NT2/D1 (cell line): Measurements from ENCODE around the gene UMODL1.
A peak's percentile ranks its signal among the peaks of the same experiment; 100 is the strongest.

Experiments
- DNase-seq: peaks from one replicate; pipeline ENCODE4 v3.0.0-alpha.2; 2011; ENCODE audit warnings: low read depth, low spot score
- H3K27me3 ChIP-seq: 2 replicates; pipeline ENCODE4 v1.6.0; 2011; ENCODE audit warnings: mild to moderate bottlenecking; ENCODE audit not compliant: insufficient read length, insufficient read depth
- H3K36me3 ChIP-seq: 2 replicates; pipeline ENCODE4 v1.6.1; 2011; ENCODE audit warnings: mild to moderate bottlenecking, low read length, mixed read lengths; ENCODE audit not compliant: insufficient read depth, insufficient read length
- H3K4me1 ChIP-seq: 2 replicates; pipeline ENCODE4 v1.5.1; 2011; ENCODE audit not compliant: insufficient read depth, insufficient read length
- H3K4me3 ChIP-seq: 2 replicates; pipeline ENCODE4 v1.5.1; 2011; ENCODE audit warnings: low read depth; ENCODE audit not compliant: insufficient read length
- H3K9ac ChIP-seq: 2 replicates; pipeline ENCODE4 v1.6.0; 2011; ENCODE audit warnings: low read depth; ENCODE audit not compliant: insufficient read length
- H3K9me3 ChIP-seq: 2 replicates; pipeline ENCODE4 v1.5.1; 2011; ENCODE audit warnings: mild to moderate bottlenecking, low read length; ENCODE audit not compliant: insufficient read depth
- SUZ12 ChIP-seq: IDR thresholded peaks from 2 replicates; pipeline ENCODE4 v1.6.1; 2011; ENCODE audit not compliant: insufficient read length, insufficient read depth; ENCODE audit errors: extremely low read depth
- YY1 ChIP-seq: IDR thresholded peaks from 2 replicates; pipeline ENCODE4 v1.6.1; 2011; ENCODE audit not compliant: insufficient read length, insufficient read depth
- ZNF274 ChIP-seq: IDR thresholded peaks from 2 replicates; pipeline ENCODE4 v1.6.1; 2011; ENCODE audit warnings: mild to moderate bottlenecking, low read depth, low read length

UMODL1 gene

GRCh38 chr21:42125571-42126544 lies 54.7 kb downstream of the UMODL1 start:
- Histone ChIP-seq H3K27me3 (no peaks in the 10 kb centered on the region), H3K9ac (peak overlapping the region; percentile 6), H3K9me3 (no peaks in the 10 kb centered on the region), H3K4me1 (peaks cover 28% of the 10 kb centered on the region), H3K4me3 (no peak overlapping the region), H3K36me3 (no peaks in the 10 kb centered on the region)
- no peak for TF ChIP-seq SUZ12
- TF ChIP-seq YY1 = no peak
- no peak for TF ChIP-seq ZNF274
- peak; percentile 49 for DNase-seq

DNA sequence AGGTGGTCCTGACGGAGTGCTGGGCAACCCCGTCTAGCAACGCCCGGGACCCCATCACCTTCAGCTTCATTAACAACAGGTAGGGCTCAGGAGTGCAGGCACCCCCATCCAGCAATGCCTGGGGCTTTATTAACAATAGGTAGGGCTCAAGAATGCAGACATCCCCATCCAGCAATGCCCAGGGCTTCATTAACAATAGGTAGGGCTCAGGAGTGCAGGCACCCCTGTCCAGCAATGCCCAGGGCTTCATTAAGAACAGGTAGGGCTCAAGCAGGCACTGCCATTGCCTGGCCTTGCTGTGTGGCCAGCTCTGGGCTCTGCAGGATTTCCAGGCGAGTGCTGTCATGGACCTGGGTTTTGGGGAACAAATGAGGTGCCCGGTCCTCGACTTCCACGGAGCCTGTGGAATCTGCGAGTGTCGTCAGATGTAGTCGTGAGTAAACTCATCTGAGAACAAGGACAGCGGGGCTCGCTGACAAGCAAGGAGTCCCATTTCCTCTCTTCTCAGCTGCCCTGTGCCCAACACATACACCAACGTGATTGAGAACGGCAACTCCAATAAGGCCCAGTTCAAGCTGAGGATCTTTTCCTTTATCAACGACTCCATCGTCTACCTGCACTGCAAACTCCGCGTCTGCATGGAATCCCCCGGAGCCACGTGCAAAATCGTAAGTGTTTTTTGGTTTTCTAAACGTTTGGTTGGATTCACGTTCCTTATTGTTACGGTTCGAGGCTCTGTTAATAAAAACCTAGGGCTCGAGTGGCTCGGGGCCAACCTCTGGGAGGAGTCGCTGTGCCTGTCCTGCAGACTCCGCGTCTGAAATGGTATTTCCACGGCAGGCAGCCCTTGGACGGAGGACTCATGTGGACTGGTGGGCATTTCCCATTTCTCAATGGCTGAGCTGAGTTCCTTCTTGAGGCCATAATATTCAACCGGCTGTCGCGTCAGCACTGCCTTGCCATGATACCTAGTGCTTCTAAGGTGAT lies 56.3 kb downstream of the UMODL1 start:
- no peak overlapping the region for H3K4me3 ChIP-seq
- no peaks in the 10 kb centered on the region for H3K9me3 ChIP-seq
- TF ChIP-seq SUZ12 (no peak), ZNF274 (no peak), YY1 (no peak)
- H3K9ac ChIP-seq = no peak overlapping the region
- peaks cover 19% of the 10 kb centered on the region for H3K4me1 ChIP-seq
- no peaks in the 10 kb centered on the region for H3K27me3 ChIP-seq
- H3K36me3 ChIP-seq = no peaks in the 10 kb centered on the region
- no peak for DNase-seq

DNA sequence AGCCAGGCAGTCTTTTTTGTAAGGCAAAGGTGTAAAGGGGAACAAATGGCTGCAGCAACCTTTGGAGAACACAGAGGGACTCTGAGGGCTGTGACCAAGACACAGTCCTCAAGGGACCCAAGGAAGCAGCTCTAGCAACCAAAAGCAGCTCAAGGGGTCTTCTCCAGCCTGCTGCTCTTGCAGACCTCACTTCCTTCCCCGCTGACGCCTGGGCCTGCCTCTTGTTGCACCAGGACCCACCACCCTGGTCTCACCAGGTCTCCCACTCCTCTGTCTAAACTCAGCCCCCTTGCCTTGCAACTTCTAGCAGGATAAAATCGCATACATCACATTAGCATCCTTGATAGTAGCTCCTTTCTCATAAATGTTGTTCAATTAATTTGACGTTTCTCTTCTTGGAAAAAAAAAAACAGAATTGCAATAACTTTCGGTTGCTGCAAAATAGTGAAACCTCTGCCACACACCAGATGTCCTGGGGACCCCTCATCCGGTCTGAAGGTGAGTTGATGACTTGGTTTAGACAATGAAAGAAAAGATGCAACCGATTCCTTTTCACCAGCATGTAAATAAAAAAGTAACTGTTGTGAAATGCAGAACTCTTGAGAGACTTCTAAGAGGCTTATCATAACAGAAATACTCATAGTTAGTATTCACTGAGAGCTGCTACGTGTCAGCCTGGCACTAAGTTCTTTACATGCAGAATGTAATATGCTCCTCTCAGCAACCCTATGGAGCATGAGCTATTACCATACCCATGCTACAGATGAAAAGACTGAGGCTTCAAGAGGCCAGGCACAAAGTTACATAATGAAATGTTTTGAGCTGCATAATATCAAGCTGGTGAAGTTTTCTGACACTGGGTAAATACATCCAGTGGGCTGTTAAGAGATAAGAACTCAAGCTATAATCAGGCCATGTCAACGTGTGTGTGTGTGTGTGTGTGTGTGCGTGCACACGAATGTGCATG lies 58.5 kb downstream of the UMODL1 start:
- Histone ChIP-seq H3K4me3 (no peak overlapping the region), H3K27me3 (no peaks in the 10 kb centered on the region), H3K36me3 (no peaks in the 10 kb centered on the region), H3K9me3 (no peaks in the 10 kb centered on the region), H3K9ac (no peak overlapping the region), H3K4me1 (peaks cover 14% of the 10 kb centered on the region)
- DNase-seq = no peak
- no peak for TF ChIP-seq YY1
- no peak for TF ChIP-seq ZNF274
- TF ChIP-seq SUZ12 = no peak

- H3K36me3 ChIP-seq = no peaks in the 10 kb centered on the region
- H3K4me1 ChIP-seq = peaks cover 10% of the 10 kb centered on the region
- no peak for TF ChIP-seq YY1
- TF ChIP-seq ZNF274 = no peak
- no peak for TF ChIP-seq SUZ12
- H3K9me3 ChIP-seq = no peaks in the 10 kb centered on the region
- H3K9ac ChIP-seq = no peak overlapping the region
- H3K4me3 ChIP-seq = no peak overlapping the region
- no peaks in the 10 kb centered on the region for H3K27me3 ChIP-seq
- DNase-seq = no peak
These were observed 59.3 kb downstream of the UMODL1 start for GRCh38 chr21:42130441-42130840.

DNA sequence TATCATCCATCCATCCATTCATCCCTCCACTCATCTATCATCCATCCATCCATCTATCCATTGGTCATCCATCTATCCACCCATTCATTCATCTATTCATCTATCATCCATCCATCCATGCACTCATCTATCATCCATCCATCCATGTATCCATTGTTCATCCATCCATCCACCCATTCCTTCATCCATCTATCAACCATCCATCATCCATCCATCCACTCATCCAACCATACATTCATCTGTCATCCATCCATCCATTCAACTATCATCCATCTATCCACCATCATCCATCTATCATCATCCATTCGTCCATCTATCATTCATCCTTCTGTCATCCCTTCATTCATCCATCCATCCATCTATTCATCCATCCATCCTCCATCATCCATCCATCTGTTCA lies 61.1 kb downstream of the UMODL1 start:
- DNase-seq = no peak
- Histone ChIP-seq H3K27me3 (no peaks in the 10 kb centered on the region), H3K9ac (no peak overlapping the region), H3K36me3 (no peaks in the 10 kb centered on the region), H3K9me3 (no peaks in the 10 kb centered on the region), H3K4me1 (peaks cover 3% of the 10 kb centered on the region), H3K4me3 (no peak overlapping the region)
- TF ChIP-seq YY1 = no peak
- no peak for TF ChIP-seq ZNF274
- no peak for TF ChIP-seq SUZ12

DNA sequence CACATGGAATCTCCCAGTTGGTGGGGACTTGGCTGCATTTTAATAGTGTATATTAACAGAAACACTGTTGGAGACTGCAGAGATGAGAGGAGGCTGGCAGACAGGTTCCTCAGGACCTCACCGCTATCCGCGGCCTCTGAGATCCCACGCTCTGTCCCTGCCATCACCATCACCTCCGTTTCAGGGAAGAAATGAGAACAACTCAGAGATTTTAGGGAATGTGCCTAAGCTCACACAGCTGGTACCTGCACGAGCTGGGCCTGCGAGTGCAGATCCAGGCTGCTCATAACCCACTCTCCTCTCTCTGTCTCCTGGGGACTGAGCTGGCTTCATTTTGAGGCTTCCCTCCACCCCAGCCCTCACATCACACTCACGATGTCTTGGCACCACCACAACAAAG lies 62.0 kb downstream of the UMODL1 start:
- Histone ChIP-seq H3K9ac (no peak overlapping the region), H3K36me3 (no peaks in the 10 kb centered on the region), H3K27me3 (no peaks in the 10 kb centered on the region), H3K4me1 (no peaks in the 10 kb centered on the region), H3K4me3 (no peak overlapping the region), H3K9me3 (no peaks in the 10 kb centered on the region)
- no peak for TF ChIP-seq ZNF274
- DNase-seq = no peak
